NCI-H187 (cell line): ENCODE data around the gene GSTK1.

ENCODE experiments used
- DNase-seq, 2 experiments: peaks; one replicate each; lab custom pipeline; 2025; lab: John Stamatoyannopoulos, UW

GSTK1 gene

DNA sequence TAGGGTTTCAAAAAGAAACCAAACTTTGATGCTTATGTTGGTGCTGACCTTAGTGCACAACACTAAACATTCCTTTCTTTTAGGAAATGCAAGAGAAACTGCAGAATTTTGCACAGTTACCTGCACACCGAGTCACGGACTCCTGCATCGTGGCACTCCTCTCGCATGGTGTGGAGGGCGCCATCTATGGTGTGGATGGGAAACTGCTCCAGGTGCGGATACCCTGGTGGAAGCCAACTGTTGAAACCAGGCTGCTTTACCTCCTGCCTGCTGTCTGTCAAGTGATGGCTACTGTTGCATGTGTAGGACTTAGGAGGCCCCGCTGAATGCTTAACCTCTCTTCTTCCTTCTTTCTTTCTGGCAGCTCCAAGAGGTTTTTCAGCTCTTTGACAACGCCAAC is 36.6 kb downstream of the GSTK1 start:
- DNase-seq: no peak

DNA sequence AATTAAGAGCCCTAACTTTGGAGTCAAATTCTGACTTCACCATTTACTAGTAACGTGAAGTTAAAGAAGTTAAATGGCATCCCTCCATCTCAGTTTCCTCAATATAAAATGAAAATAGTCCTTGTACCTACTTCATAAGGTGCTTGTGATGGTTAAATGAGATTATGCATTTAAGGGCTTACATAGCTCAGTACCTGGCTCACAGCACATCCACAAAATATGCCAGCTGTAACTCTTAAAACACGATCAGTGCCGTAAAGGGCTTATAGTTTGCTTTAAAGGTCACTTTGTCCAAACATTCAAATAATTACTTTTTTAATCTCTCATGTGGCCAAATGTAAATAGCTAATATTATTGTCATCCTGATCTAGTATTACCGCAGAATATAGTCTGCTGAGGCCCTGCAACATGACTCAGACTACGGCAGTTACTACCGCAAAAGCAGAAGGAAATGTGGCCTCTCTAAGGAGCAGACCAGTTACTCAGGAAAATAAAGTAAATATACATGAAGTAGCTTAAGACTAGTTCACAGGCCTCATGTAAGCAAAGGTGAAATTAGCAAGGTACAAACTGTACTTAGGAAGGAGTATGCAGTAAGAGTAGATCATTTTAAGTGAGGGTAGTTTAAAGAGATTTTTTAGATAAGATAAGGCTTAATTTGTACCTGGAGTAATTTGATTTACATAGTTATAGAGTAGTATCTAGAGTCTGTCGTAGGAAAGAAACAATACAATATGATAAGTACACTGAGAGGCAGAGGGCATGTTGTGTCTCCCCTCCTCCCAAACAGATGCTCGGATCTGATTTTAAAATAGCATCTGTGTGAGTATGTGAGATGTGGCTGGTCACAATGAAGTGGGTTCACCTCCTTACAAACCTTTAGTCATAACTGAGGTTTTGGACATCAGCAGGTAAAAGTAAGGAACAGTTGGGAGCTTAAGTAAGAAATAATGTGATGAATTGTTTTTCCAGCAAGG is 38.0 kb downstream of the GSTK1 start:
- no peak for DNase-seq

DNA sequence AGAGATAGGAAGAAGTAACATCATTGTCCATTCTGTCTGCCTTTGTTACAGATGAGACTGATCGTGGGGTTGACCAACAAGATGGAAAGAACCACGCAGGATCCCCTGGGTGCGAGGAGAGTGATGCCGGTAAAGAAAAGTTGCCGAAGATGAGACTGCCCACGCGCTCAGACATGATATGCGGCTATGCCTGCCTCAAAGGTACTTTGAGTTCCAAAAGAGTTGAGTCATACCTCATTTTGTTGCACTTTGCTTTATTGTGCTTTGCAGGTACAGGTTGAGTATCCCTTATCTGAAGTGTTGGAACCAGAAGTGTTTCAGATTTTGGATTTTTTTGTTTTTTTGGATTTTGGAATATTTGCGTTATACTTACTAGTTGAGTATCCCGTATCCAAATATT is 40.5 kb downstream of the GSTK1 start:
- no peak for DNase-seq

DNA sequence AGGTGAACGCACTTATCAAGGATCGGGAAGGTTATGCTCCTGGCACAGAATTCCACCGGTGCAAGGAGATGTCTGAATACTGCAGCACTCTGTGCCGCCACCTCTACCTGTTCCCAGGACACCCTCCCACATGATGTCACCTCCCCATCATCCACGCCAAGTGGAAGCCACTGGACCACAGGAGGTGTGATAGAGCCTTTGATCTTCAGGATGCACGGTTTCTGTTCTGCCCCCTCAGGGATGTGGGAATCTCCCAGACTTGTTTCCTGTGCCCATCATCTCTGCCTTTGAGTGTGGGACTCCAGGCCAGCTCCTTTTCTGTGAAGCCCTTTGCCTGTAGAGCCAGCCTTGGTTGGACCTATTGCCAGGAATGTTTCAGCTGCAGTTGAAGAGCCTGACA is 41.7 kb downstream of the GSTK1 start:
- no peak for DNase-seq

DNA sequence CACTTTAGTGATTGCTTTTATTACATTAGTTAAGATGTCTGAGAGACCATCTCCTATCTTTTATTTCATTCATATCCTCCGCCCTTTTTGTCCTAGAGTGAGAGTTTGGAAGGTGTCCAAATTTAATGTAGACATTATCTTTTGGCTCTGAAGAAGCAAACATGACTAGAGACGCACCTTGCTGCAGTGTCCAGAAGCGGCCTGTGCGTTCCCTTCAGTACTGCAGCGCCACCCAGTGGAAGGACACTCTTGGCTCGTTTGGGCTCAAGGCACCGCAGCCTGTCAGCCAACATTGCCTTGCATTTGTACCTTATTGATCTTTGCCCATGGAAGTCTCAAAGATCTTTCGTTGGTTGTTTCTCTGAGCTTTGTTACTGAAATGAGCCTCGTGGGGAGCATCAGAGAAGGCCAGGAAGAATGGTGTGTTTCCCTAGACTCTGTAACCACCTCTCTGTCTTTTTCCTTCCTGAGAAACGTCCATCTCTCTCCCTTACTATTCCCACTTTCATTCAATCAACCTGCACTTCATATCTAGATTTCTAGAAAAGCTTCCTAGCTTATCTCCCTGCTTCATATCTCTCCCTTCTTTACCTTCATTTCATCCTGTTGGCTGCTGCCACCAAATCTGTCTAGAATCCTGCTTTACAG is 42.3 kb downstream of the GSTK1 start:
- DNase-seq: no peak

DNA sequence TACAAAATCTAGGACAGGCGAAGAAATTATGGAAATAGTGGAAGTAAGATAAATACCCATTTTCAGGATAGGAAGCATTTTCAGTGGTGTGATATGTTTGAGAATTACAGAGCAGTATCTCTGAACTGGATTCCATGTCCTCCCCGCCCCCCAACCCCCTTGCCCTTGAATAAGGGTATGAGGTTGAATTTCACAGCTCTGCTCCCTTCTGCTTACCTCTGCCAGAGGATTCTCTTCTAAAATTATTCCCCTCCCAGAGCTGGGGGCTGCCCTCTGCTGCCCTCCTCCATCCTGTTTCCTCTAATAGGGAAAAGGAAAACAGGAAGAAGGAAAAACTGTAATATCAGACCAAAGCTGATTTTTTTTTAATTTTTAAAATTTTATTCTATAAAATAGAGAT is 45.4 kb downstream of the GSTK1 start:
- DNase-seq: no peak

DNA sequence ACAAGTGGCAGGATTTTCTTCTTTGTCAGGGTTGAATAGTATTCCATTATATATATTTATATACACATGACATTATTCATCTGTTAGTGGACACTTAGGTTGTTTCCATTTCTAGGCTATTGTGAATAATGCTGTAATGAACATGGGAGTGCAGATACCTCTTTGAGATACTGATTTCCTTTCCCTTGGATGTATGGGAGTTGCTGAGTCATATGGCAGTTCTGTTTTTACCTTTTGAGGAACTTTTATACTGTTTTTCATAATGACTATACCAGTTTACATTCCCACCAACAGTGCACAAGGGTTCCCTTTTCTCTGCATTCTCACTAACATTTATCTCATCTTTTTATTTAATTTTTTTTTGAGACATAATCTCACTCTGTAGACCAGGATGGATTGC is 50.9 kb downstream of the GSTK1 start:
- DNase-seq: no peak

DNA sequence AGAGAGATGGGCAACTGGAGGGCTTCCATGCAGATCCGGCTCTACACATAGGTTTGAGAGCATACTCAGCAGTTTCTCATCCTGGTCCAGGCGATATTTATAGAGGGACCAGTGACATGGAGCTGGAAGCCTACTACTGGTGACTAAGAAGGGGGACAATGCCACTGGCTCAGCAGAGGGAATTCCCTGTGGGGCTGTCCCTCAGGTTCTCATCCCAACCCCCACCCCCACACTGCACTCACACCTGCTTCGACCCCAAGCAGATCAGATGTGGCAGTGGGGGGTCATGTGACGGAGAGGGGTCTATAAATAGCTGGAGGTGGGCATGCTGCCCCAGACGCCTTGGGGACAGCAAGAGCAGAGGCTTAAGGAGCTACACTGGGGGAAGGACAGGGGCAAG is 52.5 kb downstream of the GSTK1 start, which contains the start of gene CLCN1:
CLCN1 (plus strand) TSS at position 336 of the 400 bp plus-strand sequence. CDS start 102 bp downstream, outside the sequence.
- no peak for DNase-seq

DNA sequence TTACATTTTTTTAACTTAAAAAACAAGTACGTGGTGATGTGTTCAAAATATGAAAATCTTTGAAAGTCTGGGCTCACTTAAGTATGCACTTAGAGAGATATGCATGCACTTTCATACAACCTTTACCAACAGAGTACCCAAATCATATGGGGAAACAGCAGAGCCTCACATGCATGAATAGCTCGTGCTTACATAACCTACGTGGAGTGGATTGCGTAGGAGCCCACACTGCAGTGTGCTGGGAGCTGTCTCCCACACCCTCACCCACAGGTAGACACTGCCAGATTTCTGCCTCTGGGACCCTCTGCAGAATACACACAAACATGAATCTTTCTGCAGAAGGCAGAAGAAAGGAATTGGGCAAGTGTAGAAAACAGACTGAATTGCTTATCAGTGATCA is 53.3 kb downstream of the GSTK1 start:
- no peak for DNase-seq

DNA sequence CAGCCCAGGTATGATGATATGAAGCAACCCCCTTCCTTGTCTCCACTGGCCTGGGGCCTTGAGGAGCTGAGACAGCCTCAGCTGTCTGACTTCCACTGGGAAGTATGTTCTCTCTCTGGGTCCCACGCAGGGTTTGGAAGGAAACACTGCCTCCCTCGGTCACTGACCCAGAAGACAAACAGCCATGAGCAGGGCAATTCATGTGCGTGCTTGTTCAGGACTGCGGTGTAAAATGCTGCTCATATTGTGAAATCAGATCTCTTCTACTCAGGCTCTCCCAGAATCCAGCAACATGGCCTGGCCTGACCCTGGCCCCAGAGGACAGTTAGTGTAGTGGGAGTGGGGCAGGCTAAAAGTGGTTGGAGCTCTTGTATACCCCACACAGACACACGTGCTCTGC is 55.4 kb downstream of the GSTK1 start:
- no peak for DNase-seq
